Heart left ventricle (tissue), 13 donors: ENCODE measurements around the gene KIF2B.

Experiments
- POLR2A ChIP-seq, 2 donors: fragments of 450-650 bp; IDR thresholded peaks; one replicate each; pipeline ENCODE4 v1.6.1; 2017; ENCODE audit warnings: antibody characterized with exemption in 2 of 2, mild to moderate bottlenecking in 2 of 2, moderate library complexity in 2 of 2
- TF ChIP-seq, protein P1 (sequence below), 12 donors: fragments of 200-600 bp; sonication (generic) in 4 of 12; IDR thresholded peaks; one replicate each; pipeline versions ENCODE4 v1.5.0 to v1.8.0; 2018 to 2022; ENCODE audit warnings: antibody characterized with exemption in 12 of 12, mild to moderate bottlenecking in 5 of 12
- donor health status: ischemic (EF 13 %, LVEDD 7.1; RV severe dilation, severe dysfunction).
- donor health status: DM: no; HTN: yes; CAD: no.
- donor health status: DM: no; HTN: no; CAD: no.
- donor health status: ischemic (EF 25% LVEDD 6.9; RV normal size, moderate dysfunction).
- donor health status: ischemic (EF 25% LVEDD 5.7; RV mildly dilated, moderate dysfunction).
- donor health status: ischemic (EF 35%, LVEDD 5.7; RV mildly dilated, moderate dysfunction).
- donor health status: nonischemic (EF 11% LVEDD 7.7; RV severe dilation, severe dysfunction).
- donor health status: DM: yes; HTN: yes; CAD: no.
- donor health status: PGD.
- donor health status: ischemic (EF 29% LVEDD 5.4; RV normal size, mild dysfunction).
- donor health status: nonischemic (EF 23%, LVEDD 6.1; RV moderate dilation, normal function).

DNA sequence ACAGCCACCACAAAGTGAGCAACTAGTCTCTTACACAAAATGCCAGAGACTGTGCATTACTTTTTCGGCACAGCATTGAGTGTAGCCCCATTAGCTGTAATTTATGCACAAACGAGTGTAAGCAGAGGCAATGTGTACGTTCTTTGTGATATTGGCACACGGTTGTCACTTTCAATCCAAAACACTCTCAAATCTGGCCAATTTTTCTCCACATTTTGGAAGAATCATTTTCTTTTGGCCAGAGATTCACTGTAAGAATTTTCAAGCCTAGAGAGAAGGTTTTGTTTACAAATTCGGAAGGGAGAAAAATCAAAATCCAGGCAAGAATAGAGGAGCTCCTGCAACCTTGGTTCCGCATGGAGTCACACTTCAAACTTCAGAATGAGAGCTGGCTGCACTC is 15.4 kb upstream of the KIF2B start:
- TF ChIP-seq, protein P1, sequence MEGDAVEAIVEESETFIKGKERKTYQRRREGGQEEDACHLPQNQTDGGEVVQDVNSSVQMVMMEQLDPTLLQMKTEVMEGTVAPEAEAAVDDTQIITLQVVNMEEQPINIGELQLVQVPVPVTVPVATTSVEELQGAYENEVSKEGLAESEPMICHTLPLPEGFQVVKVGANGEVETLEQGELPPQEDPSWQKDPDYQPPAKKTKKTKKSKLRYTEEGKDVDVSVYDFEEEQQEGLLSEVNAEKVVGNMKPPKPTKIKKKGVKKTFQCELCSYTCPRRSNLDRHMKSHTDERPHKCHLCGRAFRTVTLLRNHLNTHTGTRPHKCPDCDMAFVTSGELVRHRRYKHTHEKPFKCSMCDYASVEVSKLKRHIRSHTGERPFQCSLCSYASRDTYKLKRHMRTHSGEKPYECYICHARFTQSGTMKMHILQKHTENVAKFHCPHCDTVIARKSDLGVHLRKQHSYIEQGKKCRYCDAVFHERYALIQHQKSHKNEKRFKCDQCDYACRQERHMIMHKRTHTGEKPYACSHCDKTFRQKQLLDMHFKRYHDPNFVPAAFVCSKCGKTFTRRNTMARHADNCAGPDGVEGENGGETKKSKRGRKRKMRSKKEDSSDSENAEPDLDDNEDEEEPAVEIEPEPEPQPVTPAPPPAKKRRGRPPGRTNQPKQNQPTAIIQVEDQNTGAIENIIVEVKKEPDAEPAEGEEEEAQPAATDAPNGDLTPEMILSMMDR (IDR thresholded peaks at IDR 0.05) = no peak
- TF ChIP-seq POLR2A (IDR thresholded peaks at IDR 0.05) = no peak
